Spleen (tissue), 7 donors: Measurements from ENCODE around the gene CIZ1.

Experiments
- CTCF ChIP-seq, 11 experiments: fragments of 200-600 bp in 7 of 11; fragments of 450-650 bp in 4 of 11; sonication (generic) in 4 of 11; IDR thresholded peaks in 8 of 11; conservative IDR thresholded peaks in 3 of 11; 1 replicate in 7 of 11; 2 replicates in 4 of 11; pipeline versions ENCODE4 v1.4.0 to v1.8.0; 2016 to 2021; ENCODE audit warnings: antibody characterized with exemption in 11 of 11, inconsistent platforms in 4 of 11, mild to moderate bottlenecking in 1 of 11
- POLR2A ChIP-seq, 3 donors: fragments of 450-650 bp; IDR thresholded peaks; one replicate each; pipeline ENCODE4 v1.5.1; 2017; ENCODE audit warnings: antibody characterized with exemption in 3 of 3, mild to moderate bottlenecking in 1 of 3
- POLR2AphosphoS5 ChIP-seq, 3 donors: sonication (generic); formaldehyde crosslinking; IDR thresholded peaks; one replicate each; pipeline ENCODE4 v1.5.1; 2017; ENCODE audit warnings: antibody characterized with exemption in 3 of 3
- donor health status: DM: no; HTN: no; CAD: no; lungs with moderate emphysema.
- donor health status: DM: no; HTN: no; CAD: no.
- donor health status: DM: no; HTN: no; CAD: no.

DNA sequence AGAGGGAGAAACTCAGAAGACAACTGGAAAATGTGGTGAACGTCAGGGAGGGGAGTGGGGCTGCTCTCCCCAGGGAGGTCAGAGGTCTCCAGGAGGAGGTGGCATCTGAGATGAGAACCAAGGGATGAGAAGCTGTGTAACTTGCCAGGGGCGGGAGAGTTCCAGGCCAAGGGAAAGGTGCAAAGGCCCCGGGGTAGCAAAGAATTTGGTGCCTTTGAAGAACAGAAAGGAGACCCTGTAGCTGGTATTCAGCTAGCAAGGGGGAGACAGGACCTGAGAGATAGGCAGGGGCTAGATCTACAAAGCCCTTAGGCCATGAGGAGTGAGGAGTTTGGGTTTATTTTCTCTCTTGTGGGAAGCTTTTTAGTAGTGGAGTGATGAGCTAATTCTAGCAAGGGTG lies 15.1 kb upstream of the CIZ1 start:
- TF ChIP-seq CTCF (IDR thresholded peaks at IDR 0.05 in 8 of 11, conservative IDR thresholded peaks at IDR 0.05 in 3 of 11): no peak
- TF ChIP-seq POLR2AphosphoS5 (IDR thresholded peaks at IDR 0.05): no peak
- TF ChIP-seq POLR2A (IDR thresholded peaks at IDR 0.05): no peak
